ENCODE measurements around the gene SNX18.

- TF ChIP-seq CTCF (IDR thresholded peaks at IDR 0.05) (peak; percentile 96 to 100 (median 99)), POLR2A (IDR thresholded peaks at IDR 0.05) (peak in 3 of 4 donors; percentile 31 to 85 (median 80))
Observed at GRCh38 chr5:54517512-54518145, at the start of gene SNX18.

Data from esophagus squamous epithelium (tissue), 4 donors.